GM12878 (cell line): ENCODE data around the gene FCGR3A.

Experiments used
- EP300 ChIP-seq, 2 experiments: fragments of 150-350 bp in 1 of 2; IDR thresholded peaks; 2 replicates each; pipeline ENCODE4 v1.6.1; 2011 to 2012; ENCODE audit warnings: low read depth in 2 of 2, low read length in 2 of 2, borderline replicate concordance in 1 of 2, improper control_type of control experiment in 1 of 2, inconsistent platforms in 1 of 2; ENCODE audit not compliant: control insufficient read depth in 1 of 2
- EZH2 ChIP-seq: IDR thresholded peaks from 2 replicates; pipeline ENCODE4 v1.6.1; 2012; ENCODE audit warnings: low read depth, mild to moderate bottlenecking, control low read depth, inconsistent platforms, low read length, borderline replicate concordance; ENCODE audit not compliant: control insufficient read depth
- HCFC1 ChIP-seq: fragments of 150-350 bp; IDR thresholded peaks from 2 replicates; pipeline ENCODE4 v1.6.1; 2014; ENCODE audit warnings: low read length
- KDM1A ChIP-seq: fragments of 200-600 bp; sonication (generic); IDR thresholded peaks from 2 replicates; pipeline ENCODE4 v1.6.1; 2016; ENCODE audit warnings: borderline replicate concordance
- POLR2A ChIP-seq: IDR thresholded peaks from 2 replicates; pipeline ENCODE4 v1.6.1; 2011; ENCODE audit warnings: low read depth, mild to moderate bottlenecking, low read length
- POLR2AphosphoS5 ChIP-seq: IDR thresholded peaks from 2 replicates; pipeline ENCODE4 v1.6.1; 2011; ENCODE audit warnings: mild to moderate bottlenecking, low read length, inconsistent platforms
- SMC3 ChIP-seq: IDR thresholded peaks from 2 replicates; pipeline ENCODE4 v1.6.1; 2011; ENCODE audit warnings: low read length, improper control_type of control experiment, borderline replicate concordance
- TBL1XR1 ChIP-seq: IDR thresholded peaks from 2 replicates; pipeline ENCODE4 v1.6.1; 2012; ENCODE audit warnings: low read depth, low read length, improper control_type of control experiment
- TCF12 ChIP-seq: IDR thresholded peaks from 2 replicates; pipeline ENCODE4 v1.6.1; 2011; ENCODE audit warnings: low read depth, mild to moderate bottlenecking, low read length
- TF ChIP-seq, protein P1 (sequence below), 3 experiments: IDR thresholded peaks in 2 of 3; conservative IDR thresholded peaks in 1 of 3; 2 replicates each; pipeline ENCODE4 v1.5.1; 2011; ENCODE audit warnings: low read depth in 3 of 3, low read length in 3 of 3, mild to moderate bottlenecking in 3 of 3, control low read depth in 2 of 3, moderate library complexity in 2 of 3, inconsistent platforms in 1 of 3, mixed read lengths in 1 of 3; ENCODE audit not compliant: control insufficient read depth in 2 of 3, insufficient read depth in 1 of 3; ENCODE audit errors: extremely low read depth in 1 of 3
- TF ChIP-seq, protein P2 (sequence below): IDR thresholded peaks from 2 replicates; pipeline ENCODE4 v1.6.1; 2011; ENCODE audit warnings: low read depth, low read length, improper control_type of control experiment, borderline replicate concordance
- TF ChIP-seq, protein P3 (sequence below): fragments of 450-650 bp; IDR thresholded peaks from 2 replicates; pipeline ENCODE4 v1.6.1; 2017; ENCODE audit warnings: mild to moderate bottlenecking
- TF ChIP-seq, protein P4 (sequence below): IDR thresholded peaks from 2 replicates; pipeline ENCODE4 v1.6.1; 2012; ENCODE audit warnings: low read depth, low read length, improper control_type of control experiment

DNA sequence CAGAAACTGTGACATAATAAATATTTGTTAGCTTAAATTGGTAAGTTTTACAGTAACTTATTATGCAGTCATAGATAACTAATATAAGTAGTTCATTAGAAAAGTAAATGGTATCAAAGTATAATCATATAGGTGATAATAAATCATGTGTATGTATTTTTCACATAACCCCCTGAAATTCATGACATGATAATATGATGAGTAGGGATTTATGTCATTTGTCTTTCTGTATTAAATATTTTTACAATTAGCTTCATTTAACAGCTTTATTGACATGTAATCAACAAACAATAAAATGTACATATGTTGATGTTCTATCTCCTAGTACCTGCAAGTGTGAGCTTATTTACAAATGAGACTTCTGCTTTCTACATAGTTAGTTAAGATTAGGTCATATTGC, 54.1 kb downstream of the FCGR3A start:
- TF ChIP-seq, protein P1, sequence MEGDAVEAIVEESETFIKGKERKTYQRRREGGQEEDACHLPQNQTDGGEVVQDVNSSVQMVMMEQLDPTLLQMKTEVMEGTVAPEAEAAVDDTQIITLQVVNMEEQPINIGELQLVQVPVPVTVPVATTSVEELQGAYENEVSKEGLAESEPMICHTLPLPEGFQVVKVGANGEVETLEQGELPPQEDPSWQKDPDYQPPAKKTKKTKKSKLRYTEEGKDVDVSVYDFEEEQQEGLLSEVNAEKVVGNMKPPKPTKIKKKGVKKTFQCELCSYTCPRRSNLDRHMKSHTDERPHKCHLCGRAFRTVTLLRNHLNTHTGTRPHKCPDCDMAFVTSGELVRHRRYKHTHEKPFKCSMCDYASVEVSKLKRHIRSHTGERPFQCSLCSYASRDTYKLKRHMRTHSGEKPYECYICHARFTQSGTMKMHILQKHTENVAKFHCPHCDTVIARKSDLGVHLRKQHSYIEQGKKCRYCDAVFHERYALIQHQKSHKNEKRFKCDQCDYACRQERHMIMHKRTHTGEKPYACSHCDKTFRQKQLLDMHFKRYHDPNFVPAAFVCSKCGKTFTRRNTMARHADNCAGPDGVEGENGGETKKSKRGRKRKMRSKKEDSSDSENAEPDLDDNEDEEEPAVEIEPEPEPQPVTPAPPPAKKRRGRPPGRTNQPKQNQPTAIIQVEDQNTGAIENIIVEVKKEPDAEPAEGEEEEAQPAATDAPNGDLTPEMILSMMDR (IDR thresholded peaks at IDR 0.05 in 2 of 3, conservative IDR thresholded peaks at IDR 0.05 in 1 of 3; ENCODE audit: control insufficient read depth in 2 of 3, extremely low read depth in 1 of 3, insufficient read depth in 1 of 3, low read depth in 3 of 3, low read length in 3 of 3) = no peak
- TF ChIP-seq SMC3 (no peak), TBL1XR1 (no peak), KDM1A (no peak), EZH2 (no peak), POLR2AphosphoS5 (no peak), TCF12 (no peak), POLR2A (no peak), HCFC1 (no peak), EP300 (IDR thresholded peaks at IDR 0.05; ENCODE audit: borderline replicate concordance in 1 of 2, control insufficient read depth in 1 of 2, low read depth in 2 of 2, low read length in 2 of 2) (no peak)
- TF ChIP-seq, protein P2, sequence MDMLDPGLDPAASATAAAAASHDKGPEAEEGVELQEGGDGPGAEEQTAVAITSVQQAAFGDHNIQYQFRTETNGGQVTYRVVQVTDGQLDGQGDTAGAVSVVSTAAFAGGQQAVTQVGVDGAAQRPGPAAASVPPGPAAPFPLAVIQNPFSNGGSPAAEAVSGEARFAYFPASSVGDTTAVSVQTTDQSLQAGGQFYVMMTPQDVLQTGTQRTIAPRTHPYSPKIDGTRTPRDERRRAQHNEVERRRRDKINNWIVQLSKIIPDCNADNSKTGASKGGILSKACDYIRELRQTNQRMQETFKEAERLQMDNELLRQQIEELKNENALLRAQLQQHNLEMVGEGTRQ = no peak
- TF ChIP-seq, protein P3, sequence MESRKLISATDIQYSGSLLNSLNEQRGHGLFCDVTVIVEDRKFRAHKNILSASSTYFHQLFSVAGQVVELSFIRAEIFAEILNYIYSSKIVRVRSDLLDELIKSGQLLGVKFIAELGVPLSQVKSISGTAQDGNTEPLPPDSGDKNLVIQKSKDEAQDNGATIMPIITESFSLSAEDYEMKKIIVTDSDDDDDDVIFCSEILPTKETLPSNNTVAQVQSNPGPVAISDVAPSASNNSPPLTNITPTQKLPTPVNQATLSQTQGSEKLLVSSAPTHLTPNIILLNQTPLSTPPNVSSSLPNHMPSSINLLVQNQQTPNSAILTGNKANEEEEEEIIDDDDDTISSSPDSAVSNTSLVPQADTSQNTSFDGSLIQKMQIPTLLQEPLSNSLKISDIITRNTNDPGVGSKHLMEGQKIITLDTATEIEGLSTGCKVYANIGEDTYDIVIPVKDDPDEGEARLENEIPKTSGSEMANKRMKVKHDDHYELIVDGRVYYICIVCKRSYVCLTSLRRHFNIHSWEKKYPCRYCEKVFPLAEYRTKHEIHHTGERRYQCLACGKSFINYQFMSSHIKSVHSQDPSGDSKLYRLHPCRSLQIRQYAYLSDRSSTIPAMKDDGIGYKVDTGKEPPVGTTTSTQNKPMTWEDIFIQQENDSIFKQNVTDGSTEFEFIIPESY = no peak
- TF ChIP-seq, protein P4, sequence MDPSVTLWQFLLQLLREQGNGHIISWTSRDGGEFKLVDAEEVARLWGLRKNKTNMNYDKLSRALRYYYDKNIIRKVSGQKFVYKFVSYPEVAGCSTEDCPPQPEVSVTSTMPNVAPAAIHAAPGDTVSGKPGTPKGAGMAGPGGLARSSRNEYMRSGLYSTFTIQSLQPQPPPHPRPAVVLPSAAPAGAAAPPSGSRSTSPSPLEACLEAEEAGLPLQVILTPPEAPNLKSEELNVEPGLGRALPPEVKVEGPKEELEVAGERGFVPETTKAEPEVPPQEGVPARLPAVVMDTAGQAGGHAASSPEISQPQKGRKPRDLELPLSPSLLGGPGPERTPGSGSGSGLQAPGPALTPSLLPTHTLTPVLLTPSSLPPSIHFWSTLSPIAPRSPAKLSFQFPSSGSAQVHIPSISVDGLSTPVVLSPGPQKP = no peak
